Fibroblast of skin of left biceps (primary cell): ENCODE results near the gene CHCHD5.
A peak's percentile ranks its signal among the peaks of the same experiment; 100 is the strongest.

ENCODE experiments used
- DNase-seq, 2 experiments: peaks; one replicate each; pipeline ENCODE4 v3.0.0-alpha.2; 2013; ENCODE audit warnings: low read depth in 2 of 2

The CHCHD5 gene

GRCh38 chr2:112623913-112624777 is 39.7 kb downstream of the CHCHD5 start:
- no peak for DNase-seq

- DNase-seq = no peak
Observed at GRCh38 chr2:112625474-112626114, 41.2 kb downstream of the CHCHD5 start.

GRCh38 chr2:112626604-112627059 is 42.2 kb downstream of the CHCHD5 start:
- peak; percentile 40 to 53 for DNase-seq

- peak; percentile 83 for DNase-seq
Observed at GRCh38 chr2:112627060-112628040, 42.9 kb downstream of the CHCHD5 start.

- DNase-seq = no peak
Observed at GRCh38 chr2:112629224-112629623, 44.8 kb downstream of the CHCHD5 start.

- DNase-seq = no peak
Observed at GRCh38 chr2:112629823-112630222, 45.4 kb downstream of the CHCHD5 start.

GRCh38 chr2:112630268-112630667 is 45.9 kb downstream of the CHCHD5 start:
- DNase-seq = no peak

- no peak for DNase-seq
Observed at GRCh38 chr2:112633708-112634107, 49.3 kb downstream of the CHCHD5 start.

- DNase-seq = no peak
Observed at GRCh38 chr2:112634153-112634873, 49.9 kb downstream of the CHCHD5 start.

- DNase-seq = no peak
Observed at GRCh38 chr2:112634874-112635157, 50.4 kb downstream of the CHCHD5 start.

GRCh38 chr2:112636605-112637288 is 52.3 kb downstream of the CHCHD5 start:
- no peak for DNase-seq

- DNase-seq = no peak
Observed at GRCh38 chr2:112637289-112637660, 52.9 kb downstream of the CHCHD5 start.
